H9 (cell line): ENCODE measurements around the gene SPIRE2. TPM values are rescaled to one million over a fixed set of nuclear protein-coding genes. Genes with fewer than 3 reads are reported as not detected.

Experiments
- DNase-seq: peaks from one replicate; pipeline ENCODE4 v3.0.0-alpha.2; 2017
- H2AFZ ChIP-seq: one replicate; pipeline ENCODE4 v1.6.1; 2013; ENCODE audit warnings: mild to moderate bottlenecking, low read length, control low read depth, moderate library complexity
- H2AK5ac ChIP-seq: 2 replicates; pipeline ENCODE4 v1.6.1; 2013; ENCODE audit warnings: low read length, control low read depth, mixed read lengths; ENCODE audit not compliant: insufficient read length
- H2BK120ac ChIP-seq: one replicate; pipeline ENCODE4 v1.6.1; 2013; ENCODE audit warnings: low read depth, mild to moderate bottlenecking, low read length, control low read depth, inconsistent platforms; ENCODE audit not compliant: poor library complexity, severe bottlenecking
- H2BK12ac ChIP-seq: 2 replicates; pipeline ENCODE4 v1.6.1; 2013; ENCODE audit warnings: low read length, control low read depth, mixed read lengths, low read depth; ENCODE audit not compliant: insufficient read length
- H2BK15ac ChIP-seq: 2 replicates; pipeline ENCODE4 v1.6.1; 2013; ENCODE audit warnings: low read depth, low read length, control low read depth
- H2BK20ac ChIP-seq: one replicate; pipeline ENCODE4 v1.6.1; 2013; ENCODE audit warnings: low read depth, mild to moderate bottlenecking, low read length, control low read depth, inconsistent platforms; ENCODE audit not compliant: poor library complexity, severe bottlenecking
- H2BK5ac ChIP-seq: 2 replicates; pipeline ENCODE4 v1.6.1; 2013; ENCODE audit warnings: low read length, control low read depth, mixed read lengths; ENCODE audit not compliant: insufficient read length
- H3K14ac ChIP-seq: 2 replicates; pipeline ENCODE4 v1.6.1; 2013; ENCODE audit warnings: low read length, control low read depth; ENCODE audit not compliant: insufficient read depth
- H3K18ac ChIP-seq: 2 replicates; pipeline ENCODE4 v1.6.1; 2013; ENCODE audit warnings: low read depth, mild to moderate bottlenecking, mixed read lengths, low read length, control low read depth; ENCODE audit not compliant: insufficient read length
- H3K23ac ChIP-seq: 2 replicates; pipeline ENCODE4 v1.6.1; 2013; ENCODE audit warnings: low read length, control low read depth, mixed read lengths, low read depth; ENCODE audit not compliant: insufficient read length
- H3K23me2 ChIP-seq: 2 replicates; pipeline ENCODE4 v1.6.1; 2013; ENCODE audit warnings: low read depth, mild to moderate bottlenecking, mixed read lengths, low read length, control low read depth; ENCODE audit not compliant: insufficient read length, poor library complexity, severe bottlenecking
- H3K27ac ChIP-seq: 2 replicates; pipeline ENCODE4 v1.5.1; 2013; ENCODE audit warnings: low read length, control low read depth, mixed read lengths, low read depth; ENCODE audit not compliant: insufficient read length
- H3K27me3 ChIP-seq: 2 replicates; pipeline ENCODE4 v1.6.1; 2013; ENCODE audit warnings: low read length, control low read depth, inconsistent platforms; ENCODE audit not compliant: insufficient read depth
- H3K4ac ChIP-seq: 2 replicates; pipeline ENCODE4 v1.6.1; 2013; ENCODE audit warnings: low read depth, mild to moderate bottlenecking, control low read depth, inconsistent platforms, low read length, moderate library complexity
- H3K4me1 ChIP-seq: 2 replicates; pipeline ENCODE4 v1.6.1; 2013; ENCODE audit warnings: low read length, control low read depth, inconsistent platforms; ENCODE audit not compliant: insufficient read depth
- H3K4me2 ChIP-seq: 2 replicates; pipeline ENCODE4 v1.6.1; 2013; ENCODE audit warnings: low read length, control low read depth, mixed read lengths; ENCODE audit not compliant: insufficient read length, insufficient read depth
- H3K56ac ChIP-seq: 2 replicates; pipeline ENCODE4 v1.6.1; 2013; ENCODE audit warnings: low read depth, mild to moderate bottlenecking, mixed read lengths, low read length, control low read depth; ENCODE audit not compliant: insufficient read length
- H3K79me1 ChIP-seq: 2 replicates; pipeline ENCODE4 v1.6.1; 2013; ENCODE audit warnings: low read depth, mild to moderate bottlenecking, moderate library complexity, low read length, control low read depth, inconsistent platforms; ENCODE audit not compliant: insufficient read depth, poor library complexity, severe bottlenecking
- H3K79me2 ChIP-seq: 2 replicates; pipeline ENCODE4 v1.6.1; 2013; ENCODE audit warnings: low read length, control low read depth, inconsistent platforms; ENCODE audit not compliant: insufficient read depth
- H3K9ac ChIP-seq: 2 replicates; pipeline ENCODE4 v1.6.1; 2013; ENCODE audit warnings: low read length, control low read depth, mixed read lengths; ENCODE audit not compliant: insufficient read length; ENCODE audit errors: extremely low read depth
- H3K9me3 ChIP-seq: one replicate; pipeline ENCODE4 v1.6.1; 2013; ENCODE audit warnings: low read depth, low read length, inconsistent platforms; ENCODE audit not compliant: control insufficient read depth
- H3T11ph ChIP-seq: one replicate; pipeline ENCODE4 v1.6.1; 2013; ENCODE audit warnings: mild to moderate bottlenecking, low read length, control low read depth, inconsistent platforms
- H4K20me1 ChIP-seq: one replicate; pipeline ENCODE4 v1.6.1; 2013; ENCODE audit not compliant: control insufficient read depth, insufficient read length, insufficient read depth
- H4K5ac ChIP-seq: 2 replicates; pipeline ENCODE4 v1.6.1; 2013; ENCODE audit warnings: low read depth, mild to moderate bottlenecking, mixed read lengths, low read length, control low read depth; ENCODE audit not compliant: insufficient read length
- H4K8ac ChIP-seq: replicated peaks from 2 replicates; pipeline ENCODE4 v1.6.1; 2013; ENCODE audit warnings: low read length, control low read depth, mixed read lengths, low read depth; ENCODE audit not compliant: insufficient read length
- H4K91ac ChIP-seq: 2 replicates; pipeline ENCODE4 v1.6.1; 2013; ENCODE audit warnings: low read depth, mild to moderate bottlenecking, moderate library complexity, mixed read lengths, low read length, control low read depth; ENCODE audit not compliant: insufficient read length
- H3K27ac Mint-ChIP-seq, 3 experiments: 2 replicates in 2 of 3; 3 replicates in 1 of 3; pipeline ENCODE4 v1.8.0; 2020 to 2021; ENCODE audit warnings: mixed read lengths in 3 of 3, mild to moderate bottlenecking in 1 of 3, moderate library complexity in 1 of 3
- H3K27me3 Mint-ChIP-seq: 2 replicates; pipeline ENCODE4 v1.8.0; 2021; ENCODE audit warnings: low read depth, mild to moderate bottlenecking, moderate library complexity, mixed read lengths
- H3K36me3 Mint-ChIP-seq, 3 experiments: 2 replicates in 2 of 3; 3 replicates in 1 of 3; pipeline ENCODE4 v1.8.0; 2020 to 2021; ENCODE audit warnings: low read depth in 3 of 3, mixed read lengths in 3 of 3; ENCODE audit not compliant: insufficient read depth in 1 of 3
- H3K4me1 Mint-ChIP-seq, 2 experiments: 2 replicates each; pipeline ENCODE4 v1.8.0; 2020; ENCODE audit warnings: mixed read lengths in 2 of 2
- H3K4me3 Mint-ChIP-seq, 2 experiments: 2 replicates in 1 of 2; 3 replicates in 1 of 2; pipeline ENCODE4 v1.8.0; 2020 to 2021; ENCODE audit warnings: mild to moderate bottlenecking in 2 of 2, mixed read lengths in 2 of 2, moderate library complexity in 1 of 2
- H3K9me3 Mint-ChIP-seq, 2 experiments: 2 replicates in 1 of 2; 3 replicates in 1 of 2; pipeline ENCODE4 v1.8.0; 2020; ENCODE audit warnings: mild to moderate bottlenecking in 2 of 2, mixed read lengths in 2 of 2, moderate library complexity in 1 of 2
- CTCF ChIP-seq: fragments of 200-600 bp; sonication (generic); conservative IDR thresholded peaks from 3 replicates; pipeline ENCODE4 v1.8.0; 2021; ENCODE audit warnings: antibody characterized with exemption, mild to moderate bottlenecking
- WGBS: extraction: QIAGEN DNeasy Blood & Tissue Kit; methylation state at CpG from one replicate; pipeline ENCODE4 v1.1.7; 2013; ENCODE audit warnings: missing lambda C conversion rate, low lambda C conversion rate, mixed read lengths; ENCODE audit not compliant: insufficient read length; ENCODE audit errors: extremely low coverage; 5-methylcytosine and 5-hydroxymethylcytosine counted together
- total RNA-seq: library from RNA; stranded (reverse); gene quantifications from 2 replicates; pipeline ENCODE4 v1.2.1, GENCODE V29; 2021

Gene SPIRE2
- total RNA-seq, 1 experiment from 2014 or later = 6.9 TPM

- WGBS = no CpG with 5 or more reads among the region's 10 CpGs
- Histone ChIP-seq H3K79me2 (no peaks in the 10 kb centered on the region), H3K56ac (no peak overlapping the region), H3K14ac (no peak overlapping the region), H3K27ac (no peak overlapping the region), H4K8ac (no peak overlapping the region), H3K9me3 (no peaks in the 10 kb centered on the region), H2AFZ (no peak overlapping the region), H4K5ac (no peak overlapping the region), H2AK5ac (no peak overlapping the region), H2BK20ac (no peak overlapping the region), H3T11ph (no peak overlapping the region), H3K4me1 (no peaks in the 10 kb centered on the region; the same call in 1 of the 2 replicates), H3K27me3 (no peaks in the 10 kb centered on the region), H4K91ac (no peak overlapping the region), H2BK15ac (no peak overlapping the region), H4K20me1 (peaks cover 4% of the 10 kb centered on the region), H3K23me2 (no peaks in the 10 kb centered on the region), H3K4me2 (no peak overlapping the region), H3K9ac (no peak overlapping the region), H2BK120ac (no peak overlapping the region), H3K4ac (no peak overlapping the region), H3K23ac (no peak overlapping the region), H3K79me1 (no peaks in the 10 kb centered on the region), H2BK12ac (no peak overlapping the region), H3K18ac (no peak overlapping the region), H2BK5ac (no peak overlapping the region)
- Mint-ChIP-seq H3K27me3 (peaks cover 2% of the 10 kb centered on the region; the same call in 1 of the 2 replicates), H3K4me1 (peaks cover 9 to 12% of the 10 kb centered on the region in 2 experiments), H3K27ac (no peak overlapping the region), H3K9me3 (no peaks in the 10 kb centered on the region), H3K36me3 (no peaks in the 10 kb centered on the region; a peak in 1 of 7 replicates), H3K4me3 (no peak overlapping the region)
- DNase-seq = no peak
- no peak for TF ChIP-seq CTCF
Measured at GRCh38 chr16:89841275-89841674, 13.0 kb downstream of the SPIRE2 start.
